ENCODE measurements around the gene JPH4.
A peak's percentile ranks its signal among the peaks of the same experiment; 100 is the strongest.

JPH4 gene

DNA sequence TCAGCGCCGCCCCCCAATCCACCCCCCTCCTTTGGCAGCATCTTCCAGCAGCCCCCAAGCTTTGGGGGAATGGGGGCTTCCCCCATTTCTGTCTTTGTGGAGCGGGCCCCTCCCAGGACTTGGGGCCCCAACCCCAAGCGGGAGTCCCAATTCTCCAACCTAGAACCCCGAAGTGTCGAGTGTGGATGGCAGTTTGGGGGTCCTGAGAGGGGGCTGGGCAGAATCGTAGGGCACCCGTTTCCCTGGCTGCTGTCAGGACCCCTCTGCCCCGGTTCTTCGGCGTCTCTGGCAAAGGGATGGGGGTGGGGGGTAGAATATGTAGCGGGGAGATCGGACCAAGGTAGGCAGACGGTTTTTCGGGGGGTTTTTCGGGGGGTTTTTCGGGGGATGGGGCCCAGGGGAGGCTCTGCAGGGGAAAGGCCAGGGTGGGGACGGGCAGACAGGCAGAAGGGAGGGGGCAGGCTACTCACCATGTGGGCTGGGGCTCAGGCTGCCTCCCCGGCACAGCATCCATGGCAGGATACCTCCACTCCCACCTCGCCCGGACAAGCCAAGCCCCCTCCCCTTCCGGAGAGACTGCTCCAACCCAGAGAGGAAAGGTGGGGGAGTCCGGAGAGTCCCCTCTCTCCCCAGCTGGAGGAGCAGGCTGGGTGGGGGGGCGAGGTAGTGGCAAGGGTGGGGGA, 739 bp downstream of the JPH4 start:
- Mint-ChIP-seq H3K9me3 (no peaks in the 10 kb centered on the region), H3K36me3 (ENCODE audit: low read depth) (peaks cover 10% of the 10 kb centered on the region), H3K4me3 (peak overlapping the region; percentile 79), H3K27ac (no peak overlapping the region), H3K4me1 (peaks cover 44% of the 10 kb centered on the region), H3K27me3 (ENCODE audit: low read depth, poor library complexity) (peaks cover 72% of the 10 kb centered on the region)
- TF ChIP-seq, protein P1, sequence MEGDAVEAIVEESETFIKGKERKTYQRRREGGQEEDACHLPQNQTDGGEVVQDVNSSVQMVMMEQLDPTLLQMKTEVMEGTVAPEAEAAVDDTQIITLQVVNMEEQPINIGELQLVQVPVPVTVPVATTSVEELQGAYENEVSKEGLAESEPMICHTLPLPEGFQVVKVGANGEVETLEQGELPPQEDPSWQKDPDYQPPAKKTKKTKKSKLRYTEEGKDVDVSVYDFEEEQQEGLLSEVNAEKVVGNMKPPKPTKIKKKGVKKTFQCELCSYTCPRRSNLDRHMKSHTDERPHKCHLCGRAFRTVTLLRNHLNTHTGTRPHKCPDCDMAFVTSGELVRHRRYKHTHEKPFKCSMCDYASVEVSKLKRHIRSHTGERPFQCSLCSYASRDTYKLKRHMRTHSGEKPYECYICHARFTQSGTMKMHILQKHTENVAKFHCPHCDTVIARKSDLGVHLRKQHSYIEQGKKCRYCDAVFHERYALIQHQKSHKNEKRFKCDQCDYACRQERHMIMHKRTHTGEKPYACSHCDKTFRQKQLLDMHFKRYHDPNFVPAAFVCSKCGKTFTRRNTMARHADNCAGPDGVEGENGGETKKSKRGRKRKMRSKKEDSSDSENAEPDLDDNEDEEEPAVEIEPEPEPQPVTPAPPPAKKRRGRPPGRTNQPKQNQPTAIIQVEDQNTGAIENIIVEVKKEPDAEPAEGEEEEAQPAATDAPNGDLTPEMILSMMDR (IDR thresholded peaks at IDR 0.05) = no peak
- peak; percentile 51 for DNase-seq

DNA sequence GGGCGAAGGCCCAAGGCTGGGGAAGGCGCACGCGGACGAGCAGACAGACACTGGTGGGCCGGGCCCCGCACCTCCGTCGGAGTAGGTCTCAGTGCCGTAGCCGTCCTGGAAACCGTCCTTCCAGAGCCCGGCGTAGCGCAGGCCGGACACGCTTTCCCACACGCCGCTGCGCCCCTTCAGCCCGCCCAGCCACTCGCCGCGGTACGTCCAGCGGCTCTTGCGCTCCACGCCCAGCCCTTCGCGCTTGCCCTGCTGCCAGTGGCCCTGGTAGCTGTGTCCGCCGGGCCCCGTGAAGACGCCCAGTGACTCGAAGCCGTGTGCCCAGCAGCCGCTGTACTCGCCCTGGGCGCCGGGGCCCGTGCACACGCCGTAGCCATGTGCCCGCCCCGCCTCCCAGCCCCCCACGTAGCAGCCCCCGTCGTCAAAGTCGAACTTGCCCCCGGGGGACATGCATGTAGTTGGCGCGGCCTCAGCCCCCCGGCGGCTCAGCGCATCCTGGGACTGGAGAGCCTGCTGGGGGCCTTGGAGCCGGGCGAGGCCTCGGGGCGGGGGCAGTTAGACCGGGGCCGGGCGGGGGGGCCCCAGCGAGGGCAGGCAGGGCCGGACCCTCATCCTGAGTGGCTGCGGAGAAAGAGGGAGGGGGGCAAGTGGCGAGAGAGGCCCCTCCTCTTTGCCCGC, 1.4 kb downstream of the JPH4 start:
- TF ChIP-seq, protein P1 (IDR thresholded peaks at IDR 0.05) = no peak
- Mint-ChIP-seq H3K4me1 (peaks cover 51% of the 10 kb centered on the region), H3K36me3 (ENCODE audit: low read depth) (peaks cover 10% of the 10 kb centered on the region), H3K27me3 (ENCODE audit: low read depth, poor library complexity) (peaks cover 70% of the 10 kb centered on the region), H3K27ac (no peak overlapping the region), H3K9me3 (no peaks in the 10 kb centered on the region), H3K4me3 (peak overlapping the region; percentile 77)
- DNase-seq = peak; percentile 71

DNA sequence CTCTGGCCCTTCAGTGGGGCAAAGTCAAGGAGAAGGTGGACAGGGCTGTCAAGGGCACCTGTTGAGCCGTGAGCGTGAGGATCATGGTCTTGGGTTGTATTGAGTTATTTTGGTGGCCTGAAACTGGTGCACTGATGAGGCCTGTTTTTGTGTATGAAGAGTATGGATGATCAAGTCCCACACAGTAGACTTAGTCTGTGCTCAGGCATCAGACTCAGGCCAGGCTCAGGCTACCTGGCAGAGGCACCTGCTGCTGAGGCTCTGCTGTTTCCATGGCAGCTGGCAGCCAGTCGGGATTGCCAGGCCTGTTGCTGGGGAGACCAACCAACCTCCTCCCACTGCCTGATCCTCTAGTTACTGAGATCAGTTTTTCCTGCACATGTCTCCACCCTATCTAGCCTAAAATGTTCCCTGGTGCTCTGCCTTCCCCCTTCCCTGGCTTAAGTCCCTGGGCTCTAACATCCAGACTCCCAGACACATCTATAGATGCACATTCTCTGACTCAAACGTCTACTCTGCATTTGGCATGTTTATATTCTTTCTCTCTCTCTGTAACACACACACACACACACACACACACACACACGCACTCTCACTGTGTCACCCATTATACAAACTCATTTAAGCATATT, 5.1 kb downstream of the JPH4 start:
- H3K36me3 Mint-ChIP-seq (ENCODE audit: low read depth) = peaks cover 10% of the 10 kb centered on the region
- DNase-seq = no peak
- H3K27me3 Mint-ChIP-seq (ENCODE audit: low read depth, poor library complexity) = peaks cover 53% of the 10 kb centered on the region
- no peak overlapping the region for H3K27ac Mint-ChIP-seq
- H3K4me3 Mint-ChIP-seq = no peak overlapping the region
- no peaks in the 10 kb centered on the region for H3K9me3 Mint-ChIP-seq
- TF ChIP-seq, protein P1 (IDR thresholded peaks at IDR 0.05) = no peak
- H3K4me1 Mint-ChIP-seq = peaks cover 54% of the 10 kb centered on the region

DNA sequence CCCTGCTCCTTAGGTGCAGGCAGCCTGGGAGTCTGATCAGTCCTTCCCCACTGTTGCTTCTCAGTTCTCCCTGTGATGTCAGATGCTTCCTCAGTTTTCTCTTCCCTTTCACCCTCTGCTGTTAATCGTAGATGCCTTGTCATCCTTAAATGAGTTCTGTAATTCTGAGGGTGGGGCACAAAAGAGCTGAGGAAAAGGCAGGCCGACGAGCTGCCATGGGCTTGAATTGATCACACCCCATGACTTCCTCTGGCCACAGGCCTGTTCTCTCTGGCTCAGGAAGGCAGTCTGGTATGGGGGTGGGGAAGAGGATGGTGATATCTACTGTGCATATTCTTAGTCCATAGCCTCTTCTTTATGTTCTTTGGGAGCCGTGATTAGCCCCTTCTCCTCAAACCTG, 5.8 kb downstream of the JPH4 start:
- H3K36me3 Mint-ChIP-seq (ENCODE audit: low read depth) = peaks cover 10% of the 10 kb centered on the region
- no peak for DNase-seq
- H3K27me3 Mint-ChIP-seq (ENCODE audit: low read depth, poor library complexity) = peaks cover 47% of the 10 kb centered on the region
- H3K4me1 Mint-ChIP-seq = peaks cover 55% of the 10 kb centered on the region
- peak overlapping the region; percentile 67 for H3K27ac Mint-ChIP-seq
- TF ChIP-seq, protein P1 (IDR thresholded peaks at IDR 0.05) = no peak
- H3K9me3 Mint-ChIP-seq = no peaks in the 10 kb centered on the region
- H3K4me3 Mint-ChIP-seq = no peak overlapping the region

DNA sequence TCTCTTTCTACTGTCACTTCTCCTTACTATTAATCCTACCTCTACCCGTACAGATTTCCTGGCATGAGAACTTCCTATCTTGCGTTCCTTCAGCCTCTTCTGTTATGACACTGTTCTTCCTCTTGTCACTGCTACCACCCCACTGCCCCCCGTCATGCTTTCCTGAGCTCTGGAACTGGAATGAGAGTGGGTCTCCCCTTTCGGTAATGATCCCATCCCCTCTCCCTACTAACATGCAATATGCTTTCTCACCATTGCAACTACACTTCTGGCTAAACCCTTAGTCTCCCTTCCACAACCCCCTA, 6.1 kb downstream of the JPH4 start:
- Mint-ChIP-seq H3K4me3 (no peak overlapping the region), H3K27ac (peak overlapping the region; percentile 67), H3K27me3 (ENCODE audit: low read depth, poor library complexity) (peaks cover 43% of the 10 kb centered on the region)

More for the DNA sequence above, 6.1 kb downstream of the JPH4 start:
- H3K9me3 Mint-ChIP-seq = no peaks in the 10 kb centered on the region
- TF ChIP-seq, protein P1 (IDR thresholded peaks at IDR 0.05) = no peak
- DNase-seq = no peak
- peaks cover 10% of the 10 kb centered on the region for H3K36me3 Mint-ChIP-seq (ENCODE audit: low read depth)
- peaks cover 59% of the 10 kb centered on the region for H3K4me1 Mint-ChIP-seq

All from nephron progenitor cell (in vitro differentiated cells).